GM19023 (cell line): ENCODE results near the gene ERAS.
"Not testable (repeated sequence)": the region's sequence is repeated elsewhere in the genome, so short reads cannot be mapped to it uniquely, and the experiment has no call there.

Experiments
- ATAC-seq: cut with Tn5 transposase; IDR thresholded peaks from one replicate; pipeline ENCODE4 v1.9.1; 2021; ENCODE audit warnings: mild to moderate bottlenecking, moderate library complexity; ENCODE audit not compliant: unreplicated experiment

ERAS gene

DNA sequence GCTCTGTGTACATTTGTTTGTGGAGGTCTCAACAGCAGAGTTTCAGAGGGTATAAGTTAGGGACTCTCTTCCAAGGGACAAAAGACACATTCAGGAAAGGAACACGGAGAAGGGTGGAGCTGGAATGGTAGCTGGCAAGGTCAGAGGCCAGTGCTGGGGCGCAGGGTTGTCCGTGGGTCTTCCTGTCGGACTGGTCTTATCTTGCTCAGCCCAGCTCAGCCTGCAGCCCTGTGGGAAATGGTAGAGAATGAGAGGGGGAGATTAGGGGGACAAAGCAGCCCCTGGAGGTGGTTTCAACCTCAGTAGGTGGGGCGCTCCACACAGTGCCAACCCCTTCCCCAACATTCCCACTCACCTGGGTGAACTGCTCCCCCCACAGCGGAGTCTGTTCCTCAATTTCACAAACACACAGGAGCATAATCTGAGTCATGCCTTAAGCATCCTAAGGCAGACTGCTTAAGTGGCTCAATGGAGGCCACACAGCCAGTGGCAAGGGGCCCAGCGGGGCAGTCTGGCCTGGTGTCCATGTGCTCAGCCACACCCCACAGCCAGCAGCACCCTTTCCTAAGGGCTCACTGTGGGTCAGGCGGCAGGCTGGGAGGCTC is 31.3 kb upstream of the ERAS start:
- ATAC-seq: no peak

DNA sequence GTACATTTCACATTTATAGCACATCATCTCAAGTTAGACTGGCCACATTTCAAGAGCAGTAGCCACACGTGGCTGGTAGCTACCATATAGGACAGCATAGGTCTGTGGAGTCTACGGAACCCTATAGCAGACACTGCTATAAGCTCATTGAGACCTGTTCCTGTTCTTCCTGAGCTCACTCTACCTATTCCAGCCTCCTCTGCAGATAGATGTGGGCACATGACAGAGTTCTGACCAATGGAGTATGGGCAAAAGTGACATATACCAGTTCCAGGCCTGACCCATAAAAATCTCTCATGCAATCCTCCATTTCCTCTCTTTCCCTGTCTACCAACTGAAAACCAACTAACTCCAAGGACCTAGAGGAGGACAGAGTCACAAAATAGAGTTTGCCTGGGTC is 28.0 kb upstream of the ERAS start:
- ATAC-seq: no peak

DNA sequence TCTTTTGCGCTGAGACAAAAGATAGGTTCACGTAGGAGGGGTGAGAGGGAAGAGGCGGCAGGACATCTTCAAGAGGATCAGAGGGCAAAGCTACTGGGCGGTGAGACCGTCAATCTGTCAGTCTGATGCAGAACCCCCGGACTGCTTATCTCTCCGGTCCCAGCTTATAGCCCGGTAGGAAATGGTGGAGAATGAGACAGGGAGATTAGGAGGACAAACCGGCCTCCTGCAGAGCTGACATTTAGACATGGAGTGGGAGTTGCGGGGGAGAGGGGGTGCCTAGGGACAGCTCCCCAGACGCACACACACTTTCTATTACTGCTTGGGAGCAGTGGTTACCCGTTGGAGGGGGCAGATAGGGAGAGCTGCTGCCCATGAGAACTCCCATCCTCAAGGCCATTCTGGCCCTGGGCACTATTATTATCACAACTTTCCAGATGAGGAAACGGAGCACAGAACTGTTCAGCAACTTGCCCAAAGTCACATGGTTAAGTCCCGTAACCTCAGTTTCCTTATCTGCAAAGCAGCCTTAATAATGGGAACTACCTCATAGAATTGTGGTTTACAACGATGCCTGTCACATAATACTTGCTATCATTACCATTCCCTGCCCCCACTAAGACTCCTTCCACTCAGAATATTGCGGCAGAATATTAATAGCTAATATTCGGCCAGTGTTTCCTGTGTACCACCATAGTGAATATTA is 25.6 kb upstream of the ERAS start:
- no peak for ATAC-seq

DNA sequence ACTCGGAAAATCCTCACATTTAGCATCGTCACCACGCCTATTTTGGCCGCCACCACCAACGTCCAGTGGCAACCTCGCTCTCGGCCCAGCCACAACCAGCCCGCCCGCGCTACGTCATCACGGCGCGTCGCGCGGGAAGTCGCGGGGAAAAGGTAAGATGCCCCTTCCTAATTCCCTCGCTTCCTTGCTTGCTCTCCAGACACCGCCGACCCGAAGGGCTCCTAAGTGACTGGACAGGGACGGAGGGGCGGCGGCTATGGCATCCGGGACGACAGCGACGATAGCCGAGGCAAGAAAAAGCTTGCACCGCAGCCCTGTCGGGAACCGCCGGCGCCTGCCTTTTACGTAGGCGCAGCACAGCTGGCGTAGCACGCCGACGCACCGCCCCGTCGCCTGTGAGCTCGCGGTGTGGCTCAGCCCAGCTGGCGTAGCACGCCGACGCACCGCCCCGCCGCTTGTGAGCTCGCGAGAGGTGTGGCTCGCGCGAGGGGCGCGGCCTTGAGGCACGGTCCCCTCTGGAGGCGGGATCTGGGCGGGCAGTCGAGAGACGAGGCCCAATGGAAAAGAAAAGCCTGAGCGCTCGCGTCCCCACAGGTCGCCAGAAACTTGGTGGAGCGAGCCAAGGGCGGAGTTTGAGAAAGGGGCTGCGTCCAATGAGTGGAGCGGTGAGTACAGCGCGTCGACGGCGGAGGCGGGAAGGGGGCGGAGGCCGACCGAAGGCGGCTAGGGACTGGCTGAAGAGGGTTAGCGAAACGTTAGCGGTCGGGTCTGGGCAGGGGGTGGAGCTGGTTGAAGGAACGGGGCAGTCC is 24.8 kb upstream of the ERAS start, which contains the start of gene HDAC6:
TSS of gene HDAC6 (plus strand) at position 788 of the 809 bp plus-strand sequence. CDS start 626 bp downstream, outside the sequence.
- peak; percentile 87 for ATAC-seq

DNA sequence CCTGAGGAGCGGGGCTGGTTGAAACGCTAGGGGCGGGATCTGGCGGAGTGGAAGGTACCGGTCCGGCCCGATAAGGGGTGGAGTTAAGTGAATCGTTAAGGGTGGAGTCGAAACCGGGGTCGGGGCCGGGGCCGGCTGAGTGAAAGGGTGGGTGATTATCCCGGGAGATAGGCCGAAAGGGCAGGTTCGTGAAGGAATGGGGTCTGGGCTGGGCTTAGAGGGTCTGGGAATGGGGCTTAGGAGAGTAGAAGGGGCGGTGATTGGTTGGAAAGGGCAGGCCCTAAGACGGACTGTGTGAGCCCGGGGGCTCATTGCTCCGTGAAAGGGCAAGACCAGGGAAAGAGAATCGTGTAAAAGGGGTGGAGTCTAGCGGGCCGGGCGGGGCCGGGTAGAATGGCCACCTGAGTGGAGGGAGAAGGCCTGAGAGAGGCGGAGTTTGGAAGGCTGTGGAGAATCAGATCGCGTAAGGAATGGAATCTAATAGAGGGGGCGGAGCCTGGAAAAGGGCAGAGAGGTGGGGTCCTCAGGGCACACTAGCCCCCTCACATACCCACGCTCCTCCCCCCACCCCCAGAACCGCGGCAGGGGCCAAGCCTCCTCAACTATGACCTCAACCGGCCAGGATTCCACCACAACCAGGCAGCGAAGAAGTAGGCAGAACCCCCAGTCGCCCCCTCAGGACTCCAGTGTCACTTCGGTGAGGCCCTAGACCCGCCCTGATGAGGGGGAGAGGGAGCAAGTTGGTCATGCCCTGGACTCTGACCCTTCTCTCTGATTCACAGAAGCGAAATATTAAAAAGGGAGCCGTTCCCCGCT is 24.0 kb upstream of the ERAS start:
- peak; percentile 42 for ATAC-seq

DNA sequence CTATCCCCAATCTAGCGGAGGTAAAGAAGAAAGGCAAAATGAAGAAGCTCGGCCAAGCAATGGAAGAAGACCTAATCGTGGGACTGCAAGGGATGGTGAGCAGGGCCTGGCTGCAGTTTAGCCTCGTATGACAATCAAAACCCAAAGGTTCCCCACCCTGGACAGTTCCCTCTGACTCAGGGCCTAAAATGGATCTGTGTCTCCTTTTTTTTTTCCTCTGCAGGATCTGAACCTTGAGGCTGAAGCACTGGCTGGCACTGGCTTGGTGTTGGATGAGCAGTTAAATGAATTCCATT is 23.5 kb upstream of the ERAS start:
- no peak for ATAC-seq

DNA sequence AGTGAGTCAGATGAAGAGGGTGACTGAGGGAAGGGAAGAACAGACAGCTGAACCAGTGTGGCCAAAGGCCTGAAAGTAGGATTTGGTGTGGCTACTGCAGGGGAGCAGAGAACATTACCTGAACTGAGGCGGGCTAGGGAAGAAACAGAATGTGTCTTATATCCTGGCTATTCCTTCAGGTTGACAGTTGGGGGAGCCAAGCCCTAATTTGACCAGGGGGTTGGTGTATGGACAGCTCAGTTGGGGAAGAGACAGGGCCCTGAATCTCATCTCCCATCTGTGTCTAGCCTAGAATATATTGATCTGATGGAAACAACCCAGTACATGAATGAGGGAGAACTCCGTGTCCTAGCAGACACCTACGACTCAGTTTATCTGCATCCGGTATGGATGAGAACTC is 20.2 kb upstream of the ERAS start:
- no peak for ATAC-seq

DNA sequence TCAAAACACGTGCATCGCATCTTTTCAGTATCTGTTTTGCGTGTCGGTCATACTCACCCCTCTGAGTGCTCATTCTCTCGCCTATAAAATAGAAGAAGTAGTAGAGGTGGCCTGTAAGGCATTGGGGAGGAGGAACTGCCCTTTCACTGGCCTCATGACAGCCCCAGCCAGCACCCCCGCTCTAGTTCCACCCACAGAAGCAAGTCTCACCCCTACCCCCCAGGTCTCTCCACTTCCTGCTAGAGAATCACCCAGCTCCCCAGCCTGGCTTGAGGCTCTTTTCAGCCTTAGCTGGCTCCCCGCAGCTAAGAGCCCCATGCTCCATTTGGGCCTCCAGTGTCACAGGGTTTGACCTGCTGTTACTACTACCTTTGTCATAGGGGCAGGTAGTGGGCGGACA is 12.7 kb upstream of the ERAS start:
- ATAC-seq: no peak

DNA sequence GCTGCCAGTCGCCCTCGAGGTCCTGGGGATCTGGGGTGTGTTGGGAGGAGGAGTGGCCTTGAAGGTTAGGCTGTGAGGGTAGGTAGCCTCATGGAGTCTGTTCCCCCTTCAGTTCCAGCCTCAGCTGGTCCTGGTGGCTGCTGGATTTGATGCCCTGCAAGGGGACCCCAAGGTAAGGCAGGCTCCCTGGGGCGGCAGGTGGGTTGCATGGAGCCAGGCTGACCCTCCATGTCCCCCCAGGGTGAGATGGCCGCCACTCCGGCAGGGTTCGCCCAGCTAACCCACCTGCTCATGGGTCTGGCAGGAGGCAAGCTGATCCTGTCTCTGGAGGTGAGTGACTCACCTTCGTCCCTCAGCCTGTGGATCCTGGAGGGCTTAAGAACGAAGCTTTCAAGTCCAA is 11.6 kb upstream of the ERAS start:
- ATAC-seq: no peak

DNA sequence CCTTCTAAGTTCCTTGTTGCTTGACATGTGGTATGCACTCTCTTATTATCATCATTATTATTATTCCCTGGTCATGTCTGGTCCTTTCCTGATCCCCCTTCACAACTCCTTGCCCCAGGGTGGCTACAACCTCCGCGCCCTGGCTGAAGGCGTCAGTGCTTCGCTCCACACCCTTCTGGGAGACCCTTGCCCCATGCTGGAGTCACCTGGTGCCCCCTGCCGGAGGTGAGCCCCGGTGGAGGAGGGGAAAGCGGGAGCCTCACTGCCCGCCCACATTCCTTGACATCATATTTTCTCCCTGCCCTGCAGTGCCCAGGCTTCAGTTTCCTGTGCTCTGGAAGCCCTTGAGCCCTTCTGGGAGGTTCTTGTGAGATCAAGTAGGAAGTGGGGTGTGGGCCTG is 11.0 kb upstream of the ERAS start:
- ATAC-seq: no peak

DNA sequence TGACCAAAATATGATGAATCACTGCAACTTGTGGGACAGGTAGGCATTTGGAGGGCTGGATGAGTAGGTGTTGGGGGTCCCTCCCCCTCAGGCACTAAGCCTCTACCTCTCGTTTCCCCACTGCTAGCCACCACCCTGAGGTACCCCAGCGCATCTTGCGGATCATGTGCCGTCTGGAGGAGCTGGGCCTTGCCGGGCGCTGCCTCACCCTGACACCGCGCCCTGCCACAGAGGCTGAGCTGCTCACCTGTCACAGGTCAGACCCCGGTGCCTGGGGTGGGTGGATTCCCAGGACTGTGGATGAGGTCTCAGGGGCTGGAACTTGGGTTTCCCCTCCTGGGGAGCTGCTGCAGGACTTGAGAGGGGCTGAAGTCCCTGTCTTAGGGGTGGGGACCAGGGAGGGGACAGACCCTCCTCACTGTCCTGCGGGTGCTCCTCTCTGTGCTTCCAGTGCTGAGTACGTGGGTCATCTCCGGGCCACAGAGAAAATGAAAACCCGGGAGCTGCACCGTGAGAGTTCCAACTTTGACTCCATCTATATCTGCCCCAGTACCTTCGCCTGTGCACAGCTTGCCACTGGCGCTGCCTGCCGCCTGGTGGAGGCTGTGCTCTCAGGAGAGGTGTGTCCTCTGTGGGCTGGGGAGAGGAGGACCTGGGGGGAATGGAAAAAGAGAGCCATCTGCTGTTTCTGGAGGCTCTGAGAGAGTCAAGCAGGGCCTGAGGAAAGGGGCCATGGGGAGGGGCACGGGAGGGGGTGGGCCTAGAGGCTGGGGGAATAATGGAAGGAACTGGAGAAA is 10.1 kb upstream of the ERAS start:
- no peak for ATAC-seq

DNA sequence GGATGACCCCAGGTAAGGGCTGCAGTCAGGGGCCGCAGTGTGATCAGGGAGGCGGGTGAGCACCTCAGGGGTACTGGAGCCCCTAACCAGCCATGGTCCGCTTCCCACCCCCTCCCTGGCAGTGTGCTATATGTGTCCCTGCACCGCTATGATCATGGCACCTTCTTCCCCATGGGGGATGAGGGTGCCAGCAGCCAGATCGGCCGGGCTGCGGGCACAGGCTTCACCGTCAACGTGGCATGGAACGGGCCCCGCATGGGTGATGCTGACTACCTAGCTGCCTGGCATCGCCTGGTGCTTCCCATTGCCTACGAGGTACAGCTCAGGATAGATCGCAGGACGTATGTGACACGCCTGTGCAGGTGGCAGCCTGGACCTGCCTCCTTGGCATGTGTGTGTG is 8.2 kb upstream of the ERAS start:
- ATAC-seq: no peak

DNA sequence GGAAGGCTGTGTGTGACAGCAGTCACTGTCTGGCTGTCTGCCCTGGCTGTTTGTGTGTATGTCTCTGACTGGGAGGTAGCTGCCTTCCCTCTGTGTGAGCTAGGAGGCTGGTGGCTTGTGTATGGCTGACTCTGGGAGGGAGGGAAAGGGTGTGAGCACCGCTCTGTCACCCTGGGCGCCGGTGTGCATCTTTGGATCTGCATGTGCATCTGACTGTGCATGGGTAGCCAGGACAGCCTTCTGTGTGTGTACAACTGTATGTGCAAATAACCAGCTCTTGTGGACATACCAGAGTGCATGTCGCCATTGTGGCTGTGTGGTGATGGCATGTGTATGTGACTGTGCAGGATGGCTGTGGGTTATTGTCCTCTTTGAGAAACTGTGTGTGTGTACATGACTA is 7.4 kb upstream of the ERAS start:
- ATAC-seq: no peak

DNA sequence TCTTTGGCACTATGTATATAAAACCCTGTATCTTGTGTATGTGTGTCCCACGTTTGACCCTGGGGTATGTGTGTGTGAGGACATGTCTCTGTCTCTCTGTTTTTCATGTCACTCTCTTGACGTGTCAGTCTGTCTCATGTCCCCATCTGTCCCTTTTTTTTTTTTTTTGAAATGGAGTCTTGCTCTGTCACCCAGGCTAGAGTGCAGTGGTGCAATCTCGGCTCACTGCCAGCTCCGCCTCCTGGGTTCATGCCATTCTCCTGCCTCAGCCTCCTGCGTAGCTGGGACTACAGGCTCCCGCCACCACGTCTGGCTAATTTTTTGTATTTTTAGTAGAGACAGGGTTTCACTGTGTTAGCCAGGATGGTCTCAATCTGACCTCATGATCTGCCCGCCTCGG is 6.9 kb upstream of the ERAS start:
- not testable (repeated sequence) for ATAC-seq

DNA sequence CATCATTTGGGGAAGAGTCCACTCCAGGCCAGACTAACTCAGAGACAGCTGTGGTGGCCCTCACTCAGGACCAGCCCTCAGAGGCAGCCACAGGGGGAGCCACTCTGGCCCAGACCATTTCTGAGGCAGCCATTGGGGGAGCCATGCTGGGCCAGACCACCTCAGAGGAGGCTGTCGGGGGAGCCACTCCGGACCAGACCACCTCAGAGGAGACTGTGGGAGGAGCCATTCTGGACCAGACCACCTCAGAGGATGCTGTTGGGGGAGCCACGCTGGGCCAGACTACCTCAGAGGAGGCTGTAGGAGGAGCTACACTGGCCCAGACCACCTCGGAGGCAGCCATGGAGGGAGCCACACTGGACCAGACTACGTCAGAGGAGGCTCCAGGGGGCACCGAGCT is 3.3 kb upstream of the ERAS start:
- ATAC-seq: no peak

DNA sequence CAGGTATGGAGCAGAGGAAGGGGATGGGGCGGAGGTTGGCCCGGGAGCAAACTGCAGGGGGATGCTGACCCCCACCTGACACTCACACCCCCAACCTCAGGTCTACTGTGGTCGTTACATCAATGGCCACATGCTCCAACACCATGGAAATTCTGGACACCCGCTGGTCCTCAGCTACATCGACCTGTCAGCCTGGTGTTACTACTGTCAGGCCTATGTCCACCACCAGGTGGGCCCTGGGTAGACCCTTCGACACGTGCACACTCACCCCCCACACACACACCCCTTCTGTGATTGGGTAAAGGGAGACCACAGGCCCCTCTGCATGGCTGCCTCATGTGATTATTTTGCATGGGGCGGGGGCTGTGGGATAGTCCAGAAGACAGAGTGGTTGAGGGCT is 2.2 kb upstream of the ERAS start:
- ATAC-seq: no peak

DNA sequence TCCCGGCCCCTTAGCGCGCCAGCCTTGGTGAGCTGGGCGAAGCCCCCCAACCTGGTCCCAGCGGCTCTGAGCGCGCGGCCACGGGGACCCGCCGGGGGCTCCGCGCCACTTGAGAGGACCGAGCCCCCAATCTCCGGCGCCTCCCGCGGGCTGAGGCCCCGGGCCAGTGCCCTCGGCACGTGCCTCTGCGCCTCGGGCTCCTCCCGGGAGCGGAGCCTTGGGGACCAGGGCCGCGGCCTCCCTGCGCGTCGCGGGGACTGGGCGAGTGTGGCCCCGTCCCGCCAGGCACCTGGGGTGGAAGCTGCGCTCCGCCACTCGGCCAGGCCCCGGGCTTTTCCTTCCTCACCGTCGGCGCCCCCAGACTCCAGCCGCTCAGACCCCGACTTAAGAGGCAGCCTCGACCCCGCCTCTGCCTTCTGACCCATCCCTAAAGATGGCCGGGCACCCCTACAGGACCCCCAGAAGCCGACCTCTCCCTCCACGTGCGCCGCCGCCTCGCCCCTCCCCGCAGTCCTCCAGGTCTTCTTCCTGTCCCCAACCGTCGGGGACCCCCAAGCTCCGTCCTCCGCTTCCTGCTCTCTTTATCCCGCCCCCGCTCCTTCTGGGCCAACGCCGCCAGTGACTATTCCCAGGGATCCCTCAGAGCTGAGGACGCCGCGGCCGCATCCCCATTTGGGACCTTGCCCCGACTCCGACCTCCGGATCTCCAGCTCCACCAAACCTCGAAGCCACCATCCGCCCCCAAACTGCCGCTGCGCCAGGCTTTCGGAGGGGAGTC is 752 bp downstream of the ERAS start:
- ATAC-seq: no peak

DNA sequence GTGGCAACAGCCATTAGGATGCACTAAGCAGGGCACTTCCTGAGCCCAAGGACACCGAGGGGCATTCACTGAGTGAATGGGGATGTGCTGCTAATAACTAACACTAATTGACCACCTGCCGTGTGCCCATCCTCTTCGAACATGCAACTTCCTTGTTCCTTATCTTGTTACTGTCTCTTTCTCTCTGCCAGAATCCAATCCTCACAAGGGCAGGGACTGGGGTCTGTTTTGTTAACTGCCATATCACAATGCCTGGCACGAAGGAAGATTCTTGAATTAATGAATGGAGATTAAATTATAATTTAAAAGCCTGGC is 1.3 kb downstream of the ERAS start:
- ATAC-seq: no peak

DNA sequence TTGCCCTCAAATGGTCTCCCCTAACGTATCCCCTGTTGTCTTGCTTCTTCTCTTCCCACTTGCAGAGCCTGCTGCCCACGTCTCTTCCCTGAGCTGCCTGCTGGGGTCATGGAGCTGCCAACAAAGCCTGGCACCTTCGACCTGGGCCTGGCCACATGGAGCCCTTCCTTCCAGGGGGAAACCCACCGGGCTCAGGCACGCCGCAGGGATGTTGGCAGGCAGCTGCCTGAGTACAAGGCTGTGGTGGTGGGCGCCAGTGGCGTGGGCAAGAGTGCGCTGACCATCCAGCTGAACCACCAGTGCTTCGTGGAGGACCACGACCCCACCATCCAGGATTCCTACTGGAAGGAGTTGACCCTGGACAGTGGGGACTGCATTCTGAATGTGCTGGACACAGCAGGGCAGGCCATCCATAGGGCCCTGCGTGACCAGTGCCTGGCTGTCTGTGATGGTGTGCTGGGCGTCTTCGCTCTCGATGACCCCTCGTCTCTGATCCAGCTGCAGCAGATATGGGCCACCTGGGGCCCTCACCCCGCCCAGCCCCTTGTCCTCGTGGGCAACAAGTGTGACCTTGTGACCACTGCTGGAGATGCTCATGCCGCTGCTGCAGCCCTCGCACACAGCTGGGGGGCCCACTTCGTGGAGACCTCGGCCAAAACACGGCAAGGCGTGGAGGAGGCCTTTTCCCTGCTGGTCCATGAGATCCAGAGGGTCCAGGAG is 2.9 kb downstream of the ERAS start:
- ATAC-seq: no peak
